ENCODE results near the gene BCAP29. TPM values are rescaled to one million over a fixed set of nuclear protein-coding genes. Genes with fewer than 3 reads are reported as not detected.

Gene BCAP29
- total and polyA plus RNA-seq, 2 of the 4 experiments (the other 2 are of a cell fraction): 33.0 to 35.1 TPM

- no peak overlapping the region for H3K4me2 ChIP-seq (ENCODE audit: low read depth, low read length)
- no peak overlapping the region for H4K8ac ChIP-seq (ENCODE audit: low read depth in 2 of 2, low read length in 2 of 2)
- WGBS, 2 experiments (ENCODE audit: extremely low coverage in 2 of 2, insufficient read length in 1 of 2): 82% methylated on average over 2 of the region's 3 CpGs; no CpG with 5 or more reads in 1 of the 2 experiments
- no TSS peak for BruUV-seq (replicated peaks)
- no peak overlapping the region for H3K23ac ChIP-seq (ENCODE audit: low read depth, low read length)
- no peak overlapping the region for H3K14ac ChIP-seq (replicated peaks; ENCODE audit: low read depth, low read length)
- dilution Hi-C loops (cut with HindIII; ENCODE audit: low sequenced_read_pairs, unreplicated experiment): no loop called here
- ChIA-PET POLR2A (ENCODE audit: unreplicated experiment) (no interaction called here), CTCF (no interaction called here)
- peaks cover 17 to 25% of the 10 kb centered on the region in 2 experiments for H3K79me1 ChIP-seq (ENCODE audit: low read depth in 1 of 2, low read length in 2 of 2)
- no peak overlapping the region for H3K9ac ChIP-seq (ENCODE audit: low read depth, low read length)
- H3K56ac ChIP-seq (ENCODE audit: extremely low read depth, insufficient read depth, low read length): no peak overlapping the region
- H4K91ac ChIP-seq (ENCODE audit: insufficient read depth, low read depth, low read length): no peak overlapping the region
- H3K4me1 ChIP-seq (ENCODE audit: control insufficient read depth, insufficient read depth, low read length): no peaks in the 10 kb centered on the region; the same call in 1 of the 2 replicates
- H4K20me1 ChIP-seq (ENCODE audit: insufficient read depth, low read length): no peaks in the 10 kb centered on the region
- no peak overlapping the region for H2BK120ac ChIP-seq (ENCODE audit: low read depth, low read length)
- H3K4me3 ChIP-seq (ENCODE audit: insufficient read depth, low read depth, low read length): no peak overlapping the region
- no peak overlapping the region for H3K18ac ChIP-seq (ENCODE audit: low read depth, low read length)
- no peak overlapping the region for H2AK9ac ChIP-seq (replicated peaks; ENCODE audit: low read depth, low read length, poor library complexity)
- H3K4ac ChIP-seq (ENCODE audit: low read depth, low read length): no peak overlapping the region
- ATAC-seq (ENCODE audit: low read depth) (no peak), DNase-seq (no peak)
- H3K9me1 ChIP-seq (ENCODE audit: insufficient read depth, low read length): peaks cover 3% of the 10 kb centered on the region; the same call in 1 of the 2 replicates
- in situ Hi-C loops (cut with MboI; ENCODE audit: low sequenced_read_pairs): no loop called here
- H2BK20ac ChIP-seq (ENCODE audit: low read depth, low read length): no peak overlapping the region
- H4K5ac ChIP-seq (ENCODE audit: low read depth, low read length): no peak overlapping the region
- H2BK5ac ChIP-seq (ENCODE audit: low read depth, low read length, poor library complexity, severe bottlenecking): peak overlapping the region; percentile 48
- TF ChIP-seq USF2 (IDR thresholded peaks at IDR 0.05; ENCODE audit: low read depth, low read length) (no peak), MXI1 (IDR thresholded peaks at IDR 0.05; ENCODE audit: borderline replicate concordance, low read depth, low read length) (no peak), MAFK (IDR thresholded peaks at IDR 0.05; ENCODE audit: low read depth, low read length) (no peak), POLR2A (IDR thresholded peaks at IDR 0.05; ENCODE audit: low read depth, low read length) (no peak), MAZ (IDR thresholded peaks at IDR 0.05; ENCODE audit: borderline replicate concordance, low read depth, low read length) (no peak), NFE2L2 (IDR thresholded peaks at IDR 0.05; ENCODE audit: low read depth, low read length) (no peak), CHD1 (IDR thresholded peaks at IDR 0.05; ENCODE audit: low read depth, low read length) (no peak), SMC3 (IDR thresholded peaks at IDR 0.05; ENCODE audit: low read depth, low read length) (no peak), RFX5 (IDR thresholded peaks at IDR 0.05; ENCODE audit: low read depth, low read length) (no peak), RCOR1 (IDR thresholded peaks at IDR 0.05; ENCODE audit: insufficient replicate concordance, low read length) (no peak), BHLHE40 (IDR thresholded peaks at IDR 0.05; ENCODE audit: low read depth, low read length) (no peak), CEBPB (IDR thresholded peaks at IDR 0.05; ENCODE audit: low read depth, low read length) (no peak), RAD21 (IDR thresholded peaks at IDR 0.05; ENCODE audit: low read length) (no peak), FOS (IDR thresholded peaks at IDR 0.05; ENCODE audit: low read depth, low read length) (no peak)
- TF ChIP-seq, protein P1, sequence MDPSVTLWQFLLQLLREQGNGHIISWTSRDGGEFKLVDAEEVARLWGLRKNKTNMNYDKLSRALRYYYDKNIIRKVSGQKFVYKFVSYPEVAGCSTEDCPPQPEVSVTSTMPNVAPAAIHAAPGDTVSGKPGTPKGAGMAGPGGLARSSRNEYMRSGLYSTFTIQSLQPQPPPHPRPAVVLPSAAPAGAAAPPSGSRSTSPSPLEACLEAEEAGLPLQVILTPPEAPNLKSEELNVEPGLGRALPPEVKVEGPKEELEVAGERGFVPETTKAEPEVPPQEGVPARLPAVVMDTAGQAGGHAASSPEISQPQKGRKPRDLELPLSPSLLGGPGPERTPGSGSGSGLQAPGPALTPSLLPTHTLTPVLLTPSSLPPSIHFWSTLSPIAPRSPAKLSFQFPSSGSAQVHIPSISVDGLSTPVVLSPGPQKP (IDR thresholded peaks at IDR 0.05; ENCODE audit: borderline replicate concordance, low read depth, low read length): no peak
- TF ChIP-seq, protein P2, sequence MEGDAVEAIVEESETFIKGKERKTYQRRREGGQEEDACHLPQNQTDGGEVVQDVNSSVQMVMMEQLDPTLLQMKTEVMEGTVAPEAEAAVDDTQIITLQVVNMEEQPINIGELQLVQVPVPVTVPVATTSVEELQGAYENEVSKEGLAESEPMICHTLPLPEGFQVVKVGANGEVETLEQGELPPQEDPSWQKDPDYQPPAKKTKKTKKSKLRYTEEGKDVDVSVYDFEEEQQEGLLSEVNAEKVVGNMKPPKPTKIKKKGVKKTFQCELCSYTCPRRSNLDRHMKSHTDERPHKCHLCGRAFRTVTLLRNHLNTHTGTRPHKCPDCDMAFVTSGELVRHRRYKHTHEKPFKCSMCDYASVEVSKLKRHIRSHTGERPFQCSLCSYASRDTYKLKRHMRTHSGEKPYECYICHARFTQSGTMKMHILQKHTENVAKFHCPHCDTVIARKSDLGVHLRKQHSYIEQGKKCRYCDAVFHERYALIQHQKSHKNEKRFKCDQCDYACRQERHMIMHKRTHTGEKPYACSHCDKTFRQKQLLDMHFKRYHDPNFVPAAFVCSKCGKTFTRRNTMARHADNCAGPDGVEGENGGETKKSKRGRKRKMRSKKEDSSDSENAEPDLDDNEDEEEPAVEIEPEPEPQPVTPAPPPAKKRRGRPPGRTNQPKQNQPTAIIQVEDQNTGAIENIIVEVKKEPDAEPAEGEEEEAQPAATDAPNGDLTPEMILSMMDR (conservative IDR thresholded peaks at IDR 0.05; ENCODE audit: low read depth, low read length): no peak
- no peaks in the 10 kb centered on the region for H3K27me3 ChIP-seq (ENCODE audit: control insufficient read depth, insufficient read depth, low read length)
- 0 out of 2 replicates have a peak, but pooled peaks cover 3% of the 10 kb centered on the region for H3K36me3 ChIP-seq (ENCODE audit: control insufficient read depth, insufficient read depth, low read length)
- no peak overlapping the region for H2AK5ac ChIP-seq (ENCODE audit: low read depth, low read length)
- no peak overlapping the region for H2BK15ac ChIP-seq (ENCODE audit: low read depth, low read length)
- no peaks in the 10 kb centered on the region for H3K9me3 ChIP-seq (ENCODE audit: control insufficient read depth, insufficient read depth, low read length)
- intact Hi-C loops (cut with micrococcal nuclease): no loop called here
- no peak overlapping the region for H3K27ac ChIP-seq (ENCODE audit: insufficient read depth, low read length)
- no peak overlapping the region for H2AFZ ChIP-seq (replicated peaks; ENCODE audit: low read length, poor library complexity)
These were observed 11.4 kb downstream of the BCAP29 start for GRCh38 chr7:107591421-107591820.
